ENCODE measurements around the gene MAPK10. TPM values are rescaled to one million over a fixed set of nuclear protein-coding genes. Genes with fewer than 3 reads are reported as not detected.

Gene MAPK10
- total RNA-seq, 1 experiment from 2014 or later, result 4.7 TPM

DNA sequence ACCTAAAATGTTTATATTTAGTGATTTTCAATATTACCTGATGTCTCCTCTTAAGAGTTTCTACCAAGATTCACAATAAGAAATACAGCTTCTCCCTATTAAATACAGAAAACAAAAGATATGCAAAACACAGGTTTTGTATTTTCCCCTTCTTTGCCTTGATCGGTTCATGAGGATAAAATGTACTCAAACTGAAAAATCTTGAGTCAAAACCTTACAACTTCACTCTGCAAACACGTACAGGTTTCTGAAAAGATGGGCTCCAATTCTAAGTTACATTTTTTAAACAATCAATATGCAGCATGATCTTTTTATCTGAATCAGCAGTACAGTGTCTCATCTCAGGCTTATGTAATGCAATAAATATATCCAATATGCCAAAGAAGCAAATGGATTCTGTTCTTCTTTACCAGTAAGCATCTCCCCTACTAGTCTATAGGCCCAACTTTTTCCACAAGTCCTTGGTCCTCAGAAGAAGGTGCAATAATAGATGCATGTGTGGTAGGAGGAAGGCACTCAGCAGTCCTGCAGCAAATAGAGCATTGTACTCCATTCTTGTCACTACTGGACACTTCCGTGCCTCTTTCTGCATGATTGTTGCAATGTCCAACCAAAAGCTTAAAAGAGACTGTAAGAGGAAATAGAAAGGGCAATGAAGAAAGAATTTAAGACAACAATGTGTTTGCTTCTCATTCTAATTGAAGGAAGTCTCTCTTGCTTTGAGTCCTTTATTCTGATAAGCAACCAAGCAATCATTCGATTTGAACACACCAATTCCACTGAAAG is 3.2 kb downstream of the MAPK10 start:
- Mint-ChIP-seq H3K27ac (no peak overlapping the region), H3K27me3 (ENCODE audit: low read depth) (no peaks in the 10 kb centered on the region), H3K4me3 (no peak overlapping the region), H3K4me1 (peaks cover 51 to 61% of the 10 kb centered on the region in 2 experiments), H3K36me3 (ENCODE audit: insufficient read depth in 1 of 3, low read depth in 3 of 3) (no peaks in the 10 kb centered on the region), H3K9me3 (no peaks in the 10 kb centered on the region)
- no peak overlapping the region for H2BK15ac ChIP-seq (ENCODE audit: low read depth, low read length)
- H3K4me1 ChIP-seq (ENCODE audit: insufficient read depth, low read length), result peaks cover 7% of the 10 kb centered on the region; the same call in 1 of the 2 replicates
- H3K14ac ChIP-seq (ENCODE audit: insufficient read depth, low read length), result no peak overlapping the region
- H4K8ac ChIP-seq (replicated peaks; ENCODE audit: insufficient read length, low read depth, low read length), result no peak overlapping the region
- H3K56ac ChIP-seq (ENCODE audit: insufficient read length, low read depth, low read length), result no peak overlapping the region
- H3K79me2 ChIP-seq (ENCODE audit: insufficient read depth, low read length), result no peaks in the 10 kb centered on the region
- no peaks in the 10 kb centered on the region for H3K27me3 ChIP-seq (ENCODE audit: insufficient read depth, low read length)
- no peak overlapping the region for H3K23ac ChIP-seq (ENCODE audit: insufficient read length, low read depth, low read length)
- no peaks in the 10 kb centered on the region for H3K79me1 ChIP-seq (ENCODE audit: insufficient read depth, low read depth, low read length, poor library complexity, severe bottlenecking)
- H2BK120ac ChIP-seq (ENCODE audit: low read depth, low read length, poor library complexity, severe bottlenecking), result no peak overlapping the region
- no peak overlapping the region for H2BK5ac ChIP-seq (ENCODE audit: insufficient read length, low read length)
- no peak overlapping the region for H4K5ac ChIP-seq (ENCODE audit: insufficient read length, low read depth, low read length)
- no peak overlapping the region for H3K4me2 ChIP-seq (ENCODE audit: insufficient read depth, insufficient read length, low read length)
- DNase-seq, result no peak
- TF ChIP-seq, protein P1, sequence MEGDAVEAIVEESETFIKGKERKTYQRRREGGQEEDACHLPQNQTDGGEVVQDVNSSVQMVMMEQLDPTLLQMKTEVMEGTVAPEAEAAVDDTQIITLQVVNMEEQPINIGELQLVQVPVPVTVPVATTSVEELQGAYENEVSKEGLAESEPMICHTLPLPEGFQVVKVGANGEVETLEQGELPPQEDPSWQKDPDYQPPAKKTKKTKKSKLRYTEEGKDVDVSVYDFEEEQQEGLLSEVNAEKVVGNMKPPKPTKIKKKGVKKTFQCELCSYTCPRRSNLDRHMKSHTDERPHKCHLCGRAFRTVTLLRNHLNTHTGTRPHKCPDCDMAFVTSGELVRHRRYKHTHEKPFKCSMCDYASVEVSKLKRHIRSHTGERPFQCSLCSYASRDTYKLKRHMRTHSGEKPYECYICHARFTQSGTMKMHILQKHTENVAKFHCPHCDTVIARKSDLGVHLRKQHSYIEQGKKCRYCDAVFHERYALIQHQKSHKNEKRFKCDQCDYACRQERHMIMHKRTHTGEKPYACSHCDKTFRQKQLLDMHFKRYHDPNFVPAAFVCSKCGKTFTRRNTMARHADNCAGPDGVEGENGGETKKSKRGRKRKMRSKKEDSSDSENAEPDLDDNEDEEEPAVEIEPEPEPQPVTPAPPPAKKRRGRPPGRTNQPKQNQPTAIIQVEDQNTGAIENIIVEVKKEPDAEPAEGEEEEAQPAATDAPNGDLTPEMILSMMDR (conservative IDR thresholded peaks at IDR 0.05), result no peak
- H3K27ac ChIP-seq (ENCODE audit: insufficient read length, low read depth, low read length), result no peak overlapping the region
- H3K4ac ChIP-seq (ENCODE audit: low read depth, low read length), result no peak overlapping the region
- no peak overlapping the region for H3T11ph ChIP-seq (ENCODE audit: low read length)
- no peaks in the 10 kb centered on the region for H3K9me3 ChIP-seq (ENCODE audit: control insufficient read depth, low read depth, low read length)
- no peak overlapping the region for H3K9ac ChIP-seq (ENCODE audit: extremely low read depth, insufficient read length, low read length)
- no peak overlapping the region for H4K91ac ChIP-seq (ENCODE audit: insufficient read length, low read depth, low read length)
- no CpG with 5 or more reads among the region's 4 CpGs for WGBS (ENCODE audit: extremely low coverage, insufficient read length, low lambda C conversion rate)
- H2BK20ac ChIP-seq (ENCODE audit: low read depth, low read length, poor library complexity, severe bottlenecking), result no peak overlapping the region
- H2AK5ac ChIP-seq (ENCODE audit: insufficient read length, low read length), result no peak overlapping the region
- H2AFZ ChIP-seq (ENCODE audit: low read length), result no peak overlapping the region
- no peaks in the 10 kb centered on the region for H4K20me1 ChIP-seq (ENCODE audit: control insufficient read depth, insufficient read depth, insufficient read length)
- no peaks in the 10 kb centered on the region for H3K23me2 ChIP-seq (ENCODE audit: insufficient read length, low read depth, low read length, poor library complexity, severe bottlenecking)
- H2BK12ac ChIP-seq (ENCODE audit: insufficient read length, low read depth, low read length), result no peak overlapping the region
- no peak overlapping the region for H3K18ac ChIP-seq (ENCODE audit: insufficient read length, low read depth, low read length)
